ENCODE results near the gene SEC14L6. TPM values are rescaled to one million over a fixed set of nuclear protein-coding genes. Genes with fewer than 3 reads are reported as not detected.
"Not testable (repeated sequence)": the region's sequence is repeated elsewhere in the genome, so short reads cannot be mapped to it uniquely, and the experiment has no call there.

SEC14L6 gene
- total and polyA plus RNA-seq, 7 experiments from 2014 or later = not detected

DNA sequence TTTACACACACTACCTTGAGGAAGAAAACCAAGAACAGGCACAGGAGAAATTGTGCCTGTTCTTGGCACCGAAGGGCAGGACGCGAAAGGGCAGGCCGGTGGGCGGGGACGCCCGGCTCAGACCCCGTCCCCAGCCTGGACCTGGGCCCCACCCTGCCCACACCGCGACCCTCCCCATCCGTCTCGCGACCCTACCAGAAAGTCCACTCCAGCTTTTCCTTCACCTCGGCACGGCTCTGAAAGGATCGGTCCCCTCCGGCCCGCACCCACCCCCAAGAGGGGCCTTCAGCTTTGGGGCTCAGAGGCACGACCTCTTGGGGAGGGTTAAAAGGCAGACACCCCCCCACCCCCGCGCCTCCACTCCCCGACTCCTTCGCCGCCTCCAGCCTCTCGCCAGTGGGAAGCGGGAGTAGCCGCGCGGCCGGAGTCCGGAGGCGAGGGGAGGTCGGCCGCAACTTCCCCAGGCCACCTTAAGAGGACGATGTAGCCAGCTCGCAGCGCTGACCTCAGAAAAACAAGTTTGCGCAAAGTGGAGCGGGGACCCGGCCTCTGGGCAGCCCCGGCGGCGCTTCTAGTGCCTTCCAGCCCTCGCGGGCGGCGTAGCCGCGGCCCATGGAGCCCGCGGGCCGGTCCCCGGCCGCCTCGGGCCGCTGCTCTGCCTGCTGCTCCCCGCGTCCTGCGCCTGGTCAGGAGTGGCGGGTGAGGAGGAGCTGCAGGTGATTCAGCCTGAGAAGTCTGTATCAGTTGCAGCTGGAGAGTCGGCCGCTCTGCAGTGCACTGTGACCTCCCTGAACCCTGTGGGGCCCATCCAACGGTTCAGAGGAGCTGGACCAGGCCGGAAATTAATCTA, 4.4 kb downstream of the SEC14L6 start:
- POLR2A ChIA-PET = no interaction called here

GRCh38 chr22:30541511-30541910, 5.0 kb downstream of the SEC14L6 start:
- H3K36me3 Mint-ChIP-seq; H3K4me1 ChIP-seq (ENCODE audit: control insufficient read depth in 2 of 2, insufficient read depth in 2 of 2, low read length in 2 of 2); H3K27me3 ChIP-seq (ENCODE audit: control insufficient read depth in 2 of 2, insufficient read depth in 2 of 2, low read length in 2 of 2); intact Hi-C loops (cut with micrococcal nuclease); DNase-seq; H3K27ac ChIP-seq (ENCODE audit: low read depth, low read length); H3K4me1 Mint-ChIP-seq; POLR2A ChIA-PET; H3K9me3 ChIP-seq (ENCODE audit: control insufficient read depth in 2 of 3, low read length in 3 of 3); ATAC-seq; H3K4me3 ChIP-seq (ENCODE audit: low read length); H3K36me3 ChIP-seq (ENCODE audit: control insufficient read depth in 2 of 3, insufficient read depth in 3 of 3, low read length in 3 of 3); H3K9me3 Mint-ChIP-seq; H3K27ac Mint-ChIP-seq: not testable (repeated sequence)
- H3K4me3 Mint-ChIP-seq = peak overlapping the region in 5 of 10 donors; percentile 21 to 57 (median 34)
- peaks cover 35 to 51% (median 43%) of the 10 kb centered on the region in 5 donors for H3K27me3 Mint-ChIP-seq
- CTCF ChIA-PET = interaction anchor here (0.6 to 0.7 kb wide), 3 partner anchors 60 to 599 kb away, joined by 3 to 4 read pairs (median 3); partner anchors contain the start of gene PLA2G3

More for the DNA sequence above, 4.4 kb downstream of the SEC14L6 start:
- intact Hi-C loops (cut with micrococcal nuclease) = no loop called here
- Histone ChIP-seq H3K36me3 (ENCODE audit: control insufficient read depth in 2 of 3, insufficient read depth in 3 of 3, low read length in 3 of 3) (no peaks in the 10 kb centered on the region), H3K27ac (ENCODE audit: low read depth, low read length) (no peak overlapping the region), H3K4me3 (ENCODE audit: low read length) (no peak overlapping the region), H3K4me1 (ENCODE audit: control insufficient read depth in 2 of 2, insufficient read depth in 2 of 2, low read length in 2 of 2) (no peaks in the 10 kb centered on the region), H3K9me3 (ENCODE audit: control insufficient read depth in 2 of 3, low read length in 3 of 3) (no peaks in the 10 kb centered on the region), H3K27me3 (ENCODE audit: control insufficient read depth in 2 of 2, insufficient read depth in 2 of 2, low read length in 2 of 2) (peaks cover 0 to 3% of the 10 kb centered on the region in 2 donors)
- no peak for ATAC-seq
- no peak overlapping the region for H3K27ac Mint-ChIP-seq
- peaks cover 35 to 51% (median 47%) of the 10 kb centered on the region in 5 donors for H3K27me3 Mint-ChIP-seq
- H3K4me1 Mint-ChIP-seq = peaks cover 0 to 9% (median 4%) of the 10 kb centered on the region in 7 donors
- H3K36me3 Mint-ChIP-seq = no peaks in the 10 kb centered on the region
- no peak for DNase-seq
- H3K4me3 Mint-ChIP-seq = peak overlapping the region in 5 of 10 donors; percentile 27 to 64 (median 45)
- CTCF ChIA-PET = interaction anchor here (0.6 kb wide), 1 partner anchor 60 kb away, joined by 3 read pairs; no protein-coding TSS in a partner anchor
- peaks cover 0 to 1% (median 0%) of the 10 kb centered on the region in 11 donors for H3K9me3 Mint-ChIP-seq

DNA sequence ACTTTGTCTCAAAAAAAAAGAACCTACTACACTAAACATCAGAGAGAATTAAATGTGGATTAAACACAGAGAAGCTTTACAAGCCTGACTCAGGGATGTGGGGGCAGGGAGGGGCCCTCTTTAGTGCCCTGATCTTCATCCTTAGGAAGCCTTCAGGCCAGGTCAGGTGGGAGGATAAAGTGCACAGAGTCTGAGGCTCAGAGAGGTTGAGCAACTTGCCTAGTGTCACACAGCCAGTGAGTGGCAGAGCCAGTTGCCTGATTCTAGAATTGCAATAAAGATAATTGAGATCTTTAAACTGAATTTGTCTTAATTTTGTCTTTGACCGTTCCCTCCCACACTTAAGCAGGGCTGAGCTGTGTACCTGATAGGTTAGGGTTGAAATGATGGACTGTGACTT, 7.2 kb downstream of the SEC14L6 start:
- no peak overlapping the region for H3K4me3 Mint-ChIP-seq
- no peak for DNase-seq
- peaks cover 29 to 45% (median 36%) of the 10 kb centered on the region in 5 donors for H3K27me3 Mint-ChIP-seq

DNA sequence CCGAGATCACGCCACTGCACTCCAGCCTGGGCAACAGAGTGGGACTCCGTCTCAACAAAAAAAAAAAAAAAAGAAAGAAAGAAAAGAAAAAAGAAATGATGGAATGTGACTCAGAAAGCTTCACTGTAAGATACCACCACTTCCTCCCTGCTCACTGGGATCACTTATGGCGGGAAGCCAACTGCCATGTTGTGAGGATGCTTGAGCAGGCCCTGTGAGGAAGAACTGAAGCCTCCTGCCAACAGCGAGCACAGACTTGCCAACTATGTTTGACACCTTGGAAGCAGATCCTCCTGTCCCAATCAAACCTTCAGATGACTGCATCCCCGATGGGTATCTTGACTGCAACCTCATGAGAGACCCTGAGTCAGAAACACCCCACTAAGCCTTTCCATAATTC, 8.3 kb downstream of the SEC14L6 start:
- Histone ChIP-seq H3K36me3 (ENCODE audit: control insufficient read depth in 2 of 3, insufficient read depth in 3 of 3, low read length in 3 of 3) (no peaks in the 10 kb centered on the region), H3K9me3 (ENCODE audit: control insufficient read depth in 2 of 3, low read length in 3 of 3) (no peaks in the 10 kb centered on the region), H3K27ac (ENCODE audit: low read depth, low read length) (no peak overlapping the region), H3K4me3 (ENCODE audit: low read length) (no peak overlapping the region), H3K4me1 (ENCODE audit: control insufficient read depth in 2 of 2, insufficient read depth in 2 of 2, low read length in 2 of 2) (no peaks in the 10 kb centered on the region), H3K27me3 (ENCODE audit: control insufficient read depth in 2 of 2, insufficient read depth in 2 of 2, low read length in 2 of 2) (peaks cover 0 to 3% of the 10 kb centered on the region in 2 donors)
- POLR2A ChIA-PET = no interaction called here
- DNase-seq (no peak), ATAC-seq (no peak)
- Mint-ChIP-seq H3K9me3 (no peaks in the 10 kb centered on the region), H3K27me3 (peaks cover 23 to 34% (median 29%) of the 10 kb centered on the region in 5 donors), H3K27ac (no peak overlapping the region), H3K4me1 (peaks cover 0 to 9% (median 5%) of the 10 kb centered on the region in 7 donors), H3K4me3 (no peak overlapping the region), H3K36me3 (no peaks in the 10 kb centered on the region)
- CTCF ChIA-PET = no interaction called here
- intact Hi-C loops (cut with micrococcal nuclease) = no loop called here

More for the DNA sequence above, 7.2 kb downstream of the SEC14L6 start:
- Histone ChIP-seq H3K27ac (ENCODE audit: low read depth, low read length) (no peak overlapping the region), H3K4me3 (ENCODE audit: low read length) (no peak overlapping the region), H3K27me3 (ENCODE audit: control insufficient read depth in 2 of 2, insufficient read depth in 2 of 2, low read length in 2 of 2) (peaks cover 0 to 3% of the 10 kb centered on the region in 2 donors), H3K4me1 (ENCODE audit: control insufficient read depth in 2 of 2, insufficient read depth in 2 of 2, low read length in 2 of 2) (no peaks in the 10 kb centered on the region), H3K36me3 (ENCODE audit: control insufficient read depth in 2 of 3, insufficient read depth in 3 of 3, low read length in 3 of 3) (no peaks in the 10 kb centered on the region), H3K9me3 (ENCODE audit: control insufficient read depth in 2 of 3, low read length in 3 of 3) (no peaks in the 10 kb centered on the region)
- no peak for ATAC-seq
- no peaks in the 10 kb centered on the region for H3K9me3 Mint-ChIP-seq
- ChIA-PET CTCF (no interaction called here), POLR2A (no interaction called here)
- intact Hi-C loops (cut with micrococcal nuclease) = no loop called here
- H3K4me1 Mint-ChIP-seq = peaks cover 0 to 9% (median 6%) of the 10 kb centered on the region in 7 donors
- H3K36me3 Mint-ChIP-seq = no peaks in the 10 kb centered on the region
- no peak overlapping the region for H3K27ac Mint-ChIP-seq

GRCh38 chr22:30537083-30537731, 9.3 kb downstream of the SEC14L6 start:
- H3K27me3 Mint-ChIP-seq = peaks cover 16 to 27% (median 22%) of the 10 kb centered on the region in 5 donors
- CTCF ChIA-PET = no interaction called here

DNA sequence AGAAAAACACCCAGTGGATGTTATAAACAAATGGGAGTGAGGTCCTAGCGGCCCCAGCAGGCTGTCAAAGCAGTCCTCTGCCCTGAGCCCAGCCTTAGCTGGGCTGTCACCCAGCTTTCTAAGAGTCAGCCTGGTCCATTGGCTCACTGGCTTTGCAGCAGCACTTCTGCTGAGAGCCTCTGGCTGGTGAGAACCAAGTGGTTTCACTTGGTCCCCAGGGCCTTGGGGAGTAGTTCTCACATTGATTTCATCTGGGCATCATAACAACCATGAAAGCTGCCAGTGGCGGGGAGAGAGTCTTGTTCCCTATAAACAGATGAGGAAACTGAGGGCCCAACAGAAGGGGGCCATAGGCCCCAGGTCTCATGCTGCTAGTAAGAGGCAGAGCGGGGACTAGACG, 11.4 kb downstream of the SEC14L6 start:
- ATAC-seq (no peak), DNase-seq (no peak)
- Mint-ChIP-seq H3K27me3 (peaks cover 7 to 15% (median 11%) of the 10 kb centered on the region in 5 donors), H3K36me3 (no peaks in the 10 kb centered on the region), H3K9me3 (no peaks in the 10 kb centered on the region), H3K4me3 (no peak overlapping the region), H3K27ac (no peak overlapping the region), H3K4me1 (peaks cover 0 to 3% (median 0%) of the 10 kb centered on the region in 7 donors)
- Histone ChIP-seq H3K4me3 (ENCODE audit: low read length) (no peak overlapping the region), H3K27ac (ENCODE audit: low read depth, low read length) (no peak overlapping the region), H3K27me3 (ENCODE audit: control insufficient read depth in 2 of 2, insufficient read depth in 2 of 2, low read length in 2 of 2) (no peaks in the 10 kb centered on the region), H3K9me3 (ENCODE audit: control insufficient read depth in 2 of 3, low read length in 3 of 3) (no peaks in the 10 kb centered on the region), H3K36me3 (ENCODE audit: control insufficient read depth in 2 of 3, insufficient read depth in 3 of 3, low read length in 3 of 3) (no peaks in the 10 kb centered on the region), H3K4me1 (ENCODE audit: control insufficient read depth in 2 of 2, insufficient read depth in 2 of 2, low read length in 2 of 2) (no peaks in the 10 kb centered on the region)
- POLR2A ChIA-PET = no interaction called here
- CTCF ChIA-PET = no interaction called here
- intact Hi-C loops (cut with micrococcal nuclease) = no loop called here

More at GRCh38 chr22:30537083-30537731, 9.3 kb downstream of the SEC14L6 start:
- no peak overlapping the region for H3K4me3 ChIP-seq (ENCODE audit: low read length)
- H3K27ac ChIP-seq (ENCODE audit: low read depth, low read length) = no peak overlapping the region
- POLR2A ChIA-PET = no interaction called here
- H3K27me3 ChIP-seq (ENCODE audit: control insufficient read depth in 2 of 2, insufficient read depth in 2 of 2, low read length in 2 of 2) = no peaks in the 10 kb centered on the region
- H3K9me3 ChIP-seq (ENCODE audit: control insufficient read depth in 2 of 3, low read length in 3 of 3) = no peaks in the 10 kb centered on the region
- H3K4me3 Mint-ChIP-seq = no peak overlapping the region
- no peaks in the 10 kb centered on the region for H3K36me3 Mint-ChIP-seq
- no peaks in the 10 kb centered on the region for H3K4me1 ChIP-seq (ENCODE audit: control insufficient read depth in 2 of 2, insufficient read depth in 2 of 2, low read length in 2 of 2)
- intact Hi-C loops (cut with micrococcal nuclease) = no loop called here
- H3K36me3 ChIP-seq (ENCODE audit: control insufficient read depth in 2 of 3, insufficient read depth in 3 of 3, low read length in 3 of 3) = no peaks in the 10 kb centered on the region
- H3K27ac Mint-ChIP-seq = no peak overlapping the region
- H3K9me3 Mint-ChIP-seq = no peaks in the 10 kb centered on the region
- ATAC-seq = no peak
- no peak for DNase-seq
- peaks cover 0 to 6% (median 0%) of the 10 kb centered on the region in 7 donors for H3K4me1 Mint-ChIP-seq
